Mucosa of descending colon (tissue), 3 donors: ENCODE results near the gene KRT38. TPM values are rescaled to one million over a fixed set of nuclear protein-coding genes. Genes with fewer than 3 reads are reported as not detected.
"Not testable (repeated sequence)": the region's sequence is repeated elsewhere in the genome, so short reads cannot be mapped to it uniquely, and the experiment has no call there.

Experiments used
- ATAC-seq: fragments of 200-7000 bp; cut with Tn5 transposase; one replicate; pipeline ENCODE4 v1.9.1; 2020; ENCODE audit warnings: mild to moderate bottlenecking, moderate library complexity
- DNase-seq, 3 donors: peaks; one replicate each; pipeline ENCODE4 v3.0.0-alpha.2; 2020
- H3K36me3 ChIP-seq: fragments of 200-600 bp; one replicate; pipeline ENCODE4 v1.8.0; 2021; ENCODE audit warnings: low read depth, mild to moderate bottlenecking
- H3K4me1 ChIP-seq: fragments of 200-600 bp; one replicate; pipeline ENCODE4 v1.8.0; 2021; ENCODE audit warnings: low read depth, mild to moderate bottlenecking
- H3K4me3 ChIP-seq: fragments of 200-600 bp; one replicate; pipeline ENCODE4 v1.8.0; 2021; ENCODE audit warnings: mild to moderate bottlenecking
- H3K9me3 ChIP-seq: fragments of 200-600 bp; one replicate; pipeline ENCODE4 v1.8.0; 2021; ENCODE audit warnings: mild to moderate bottlenecking
- intact Hi-C, 2 donors: fragments of 100-400 bp; cut with DNase I in 1 of 2; cut with micrococcal nuclease in 1 of 2; formaldehyde crosslinking; loops; one replicate each; pipeline versions ENCODE4 v1.11.0 to v1.11.1; 2022; cut with DNase I, micrococcal nuclease
- total RNA-seq, 3 donors: library from RNA; stranded (reverse); fragmentation: NEBNext Ultra II Directional in 2 of 3; extraction: Animal tissue kit (Norgen Biotek cat#: 25700) in 2 of 3; gene quantifications; one replicate each; pipeline versions ENCODE4 v1.2.1 to v1.2.4, GENCODE V29; 2021 to 2023
- TF ChIP-seq, protein P1 (sequence below): fragments of 200-600 bp; IDR thresholded peaks from one replicate; pipeline ENCODE4 v1.8.0; 2022; ENCODE audit warnings: antibody characterized with exemption, mild to moderate bottlenecking
- donor health status: DM: no; HTN: no; CAD: no; lungs with moderate emphysema.
- donor health status: DM: no; HTN: no; CAD: no.
- donor health status: DM: no; HTN: yes; CAD: no.

KRT38 gene
- total RNA-seq, 3 donors from 2014 or later, result not detected

DNA sequence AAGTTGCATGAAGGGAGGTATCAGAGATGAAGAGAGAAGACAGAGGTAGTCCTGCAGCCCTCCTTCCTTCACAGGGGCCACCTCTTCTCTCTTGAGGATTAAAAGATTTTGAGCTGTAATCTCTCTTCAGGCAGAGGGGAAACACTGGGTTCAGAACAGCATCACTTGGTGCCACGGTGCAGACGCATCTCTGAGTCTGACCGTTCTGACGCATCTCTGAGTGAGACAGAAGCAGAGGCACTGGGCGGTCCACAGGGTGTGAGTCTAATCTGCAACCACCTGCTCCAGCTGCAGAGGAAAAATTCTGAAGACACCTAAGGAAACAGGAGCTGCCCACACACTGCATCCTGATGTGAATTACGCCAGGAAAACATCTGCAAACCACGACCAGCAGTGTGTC, 11.1 kb downstream of the KRT38 start:
- no peaks in the 10 kb centered on the region for H3K9me3 ChIP-seq
- intact Hi-C loops, result no loop called here
- H3K4me1 ChIP-seq, result no peaks in the 10 kb centered on the region
- ATAC-seq (no peak), DNase-seq (no peak)
- TF ChIP-seq, protein P1, sequence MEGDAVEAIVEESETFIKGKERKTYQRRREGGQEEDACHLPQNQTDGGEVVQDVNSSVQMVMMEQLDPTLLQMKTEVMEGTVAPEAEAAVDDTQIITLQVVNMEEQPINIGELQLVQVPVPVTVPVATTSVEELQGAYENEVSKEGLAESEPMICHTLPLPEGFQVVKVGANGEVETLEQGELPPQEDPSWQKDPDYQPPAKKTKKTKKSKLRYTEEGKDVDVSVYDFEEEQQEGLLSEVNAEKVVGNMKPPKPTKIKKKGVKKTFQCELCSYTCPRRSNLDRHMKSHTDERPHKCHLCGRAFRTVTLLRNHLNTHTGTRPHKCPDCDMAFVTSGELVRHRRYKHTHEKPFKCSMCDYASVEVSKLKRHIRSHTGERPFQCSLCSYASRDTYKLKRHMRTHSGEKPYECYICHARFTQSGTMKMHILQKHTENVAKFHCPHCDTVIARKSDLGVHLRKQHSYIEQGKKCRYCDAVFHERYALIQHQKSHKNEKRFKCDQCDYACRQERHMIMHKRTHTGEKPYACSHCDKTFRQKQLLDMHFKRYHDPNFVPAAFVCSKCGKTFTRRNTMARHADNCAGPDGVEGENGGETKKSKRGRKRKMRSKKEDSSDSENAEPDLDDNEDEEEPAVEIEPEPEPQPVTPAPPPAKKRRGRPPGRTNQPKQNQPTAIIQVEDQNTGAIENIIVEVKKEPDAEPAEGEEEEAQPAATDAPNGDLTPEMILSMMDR, result no peak
- no peaks in the 10 kb centered on the region for H3K36me3 ChIP-seq
- H3K4me3 ChIP-seq, result no peak overlapping the region

DNA sequence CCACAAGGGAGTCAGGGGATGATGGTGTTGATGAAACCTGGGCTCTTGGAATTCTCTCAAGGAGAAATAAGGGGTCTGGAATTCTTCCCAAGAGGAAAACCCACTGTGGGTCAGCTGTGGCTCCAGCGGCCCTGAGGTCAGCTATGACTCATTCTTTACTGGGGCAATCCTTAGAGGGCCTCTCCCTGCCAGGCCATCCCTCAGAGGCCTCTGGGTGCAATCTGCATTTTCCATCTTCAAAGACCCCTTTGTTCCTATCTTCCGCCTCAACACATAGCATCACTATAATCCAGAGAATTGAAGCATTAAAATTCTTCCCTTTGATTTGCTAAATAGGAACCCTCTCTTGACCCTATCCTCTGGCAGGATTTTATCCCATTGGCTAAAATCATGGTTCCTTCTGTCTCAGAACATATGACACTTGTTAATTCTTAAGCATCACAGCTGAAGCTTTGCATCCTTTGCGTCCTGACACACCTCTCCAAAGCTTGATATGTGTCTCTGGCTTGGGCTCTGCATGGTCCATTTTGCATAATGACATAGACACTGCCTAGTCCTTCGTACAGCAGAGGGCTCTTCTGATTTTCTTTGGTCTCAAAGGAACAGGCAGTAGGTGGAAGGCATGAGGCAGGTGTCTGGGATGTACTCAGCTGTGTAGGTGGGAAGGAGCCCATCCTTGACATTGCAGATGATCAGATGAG, 12.0 kb downstream of the KRT38 start:
- Histone ChIP-seq H3K4me1 (no peaks in the 10 kb centered on the region), H3K9me3 (no peaks in the 10 kb centered on the region), H3K4me3 (no peak overlapping the region), H3K36me3 (no peaks in the 10 kb centered on the region)
- DNase-seq, result no peak
- intact Hi-C loops, result no loop called here
- TF ChIP-seq, protein P1, result no peak
- no peak for ATAC-seq

DNA sequence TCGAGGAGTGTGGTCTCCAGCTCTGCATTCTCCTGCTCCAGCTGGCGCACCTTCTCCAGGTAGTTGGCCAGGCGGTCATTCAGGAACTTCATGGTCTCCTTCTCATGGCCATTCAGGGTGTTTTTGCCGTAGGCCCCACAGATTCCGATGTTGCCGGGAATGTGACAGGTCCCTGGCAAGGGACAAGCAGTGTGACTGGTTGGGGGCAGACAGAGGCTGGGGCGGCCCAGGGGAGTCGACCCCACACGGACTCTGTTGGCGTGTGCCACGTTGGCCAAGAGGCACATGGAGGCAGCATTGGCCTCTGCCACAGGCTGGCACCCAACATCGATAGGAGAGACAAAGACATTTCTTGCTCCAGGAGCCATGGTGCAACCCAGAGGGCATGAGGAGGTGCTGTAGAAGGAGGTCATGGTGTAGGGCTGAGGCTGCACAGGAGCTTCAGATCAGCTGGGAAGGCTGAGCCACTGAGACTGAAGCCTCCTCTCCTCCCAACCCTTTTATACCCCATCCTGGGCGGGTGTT, 16.6 kb downstream of the KRT38 start, which contains the start of gene KRT37:
TSS of gene KRT37 (minus strand) at position 475 of the 525 bp plus-strand sequence. CDS start at position 413, 62 bp downstream.
- Histone ChIP-seq H3K9me3 (no peaks in the 10 kb centered on the region), H3K36me3 (no peaks in the 10 kb centered on the region), H3K4me1 (no peaks in the 10 kb centered on the region), H3K4me3 (no peak within 1 kb of the TSS)
- DNase-seq (no peak), ATAC-seq (no peak)
- TF ChIP-seq, protein P1, result no peak
- intact Hi-C loops, result no loop called here

DNA sequence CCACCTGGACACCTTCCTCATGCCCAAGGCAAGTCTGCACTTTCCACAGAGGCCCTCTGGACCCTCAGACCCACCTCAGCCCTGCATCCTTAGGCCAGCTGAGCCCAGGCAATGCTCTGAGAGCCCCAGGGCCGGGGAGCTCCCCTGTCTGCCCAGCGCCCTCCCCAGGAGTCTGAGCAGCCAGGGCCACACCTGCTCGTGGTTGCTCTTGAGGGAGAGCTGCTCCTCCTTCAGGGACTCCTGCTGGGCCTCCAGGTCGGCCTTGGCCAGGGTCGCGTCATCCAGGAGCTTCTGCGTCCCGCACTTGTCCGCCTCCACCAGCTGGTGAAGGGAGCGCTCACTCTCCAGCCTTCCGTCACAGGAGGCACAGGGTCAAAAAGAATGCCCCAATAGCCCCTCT, 18.2 kb downstream of the KRT38 start:
- DNase-seq, H3K4me3 ChIP-seq, H3K4me1 ChIP-seq, intact Hi-C loops, H3K9me3 ChIP-seq, ATAC-seq, H3K36me3 ChIP-seq: not testable (repeated sequence)

DNA sequence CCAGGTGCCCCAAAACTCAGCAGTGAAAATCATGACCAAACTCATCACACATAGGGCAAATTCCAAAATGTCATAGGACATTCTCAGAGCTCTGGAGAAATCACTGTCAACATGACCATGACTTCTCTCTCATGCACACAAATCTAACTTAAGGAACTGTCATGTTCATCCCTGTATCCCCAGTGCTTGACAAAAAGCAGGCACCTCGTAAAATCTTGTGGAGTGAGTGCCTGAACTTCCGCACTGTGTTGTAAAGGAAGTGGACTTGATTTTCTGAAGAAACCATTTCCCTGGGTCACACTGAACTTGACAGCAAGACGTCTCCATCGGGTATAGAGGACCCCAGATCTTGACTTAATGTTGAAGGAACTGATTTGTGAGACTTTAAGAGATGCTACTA, 19.2 kb downstream of the KRT38 start:
- no peak overlapping the region for H3K4me3 ChIP-seq
- H3K4me1 ChIP-seq, result no peaks in the 10 kb centered on the region
- DNase-seq (no peak), ATAC-seq (no peak)
- H3K36me3 ChIP-seq, result no peaks in the 10 kb centered on the region
- TF ChIP-seq, protein P1, result no peak
- H3K9me3 ChIP-seq, result no peaks in the 10 kb centered on the region
- intact Hi-C loops, result no loop called here

DNA sequence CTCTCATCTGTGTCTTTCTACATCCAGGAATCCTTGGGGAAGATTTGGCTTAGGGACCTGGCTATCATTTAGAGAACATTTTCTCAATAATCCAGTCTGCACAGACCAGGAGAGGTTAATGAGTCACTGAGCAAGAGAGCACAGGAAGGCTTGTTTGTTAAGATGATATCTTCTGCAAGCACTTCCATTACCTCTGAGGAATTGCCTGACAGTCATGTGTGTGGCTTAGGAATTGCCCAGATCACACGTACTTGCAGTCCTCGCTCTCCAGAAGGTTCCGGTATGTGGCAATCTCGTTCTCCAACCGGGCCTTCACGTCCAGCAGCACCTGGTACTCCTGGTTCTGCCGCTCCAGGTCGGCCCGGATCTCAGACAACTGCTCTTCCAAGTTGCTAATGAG, 19.7 kb downstream of the KRT38 start:
- no peak for ATAC-seq
- no peak for DNase-seq
- Histone ChIP-seq H3K4me1 (no peaks in the 10 kb centered on the region), H3K4me3 (no peak overlapping the region), H3K9me3 (no peaks in the 10 kb centered on the region), H3K36me3 (no peaks in the 10 kb centered on the region)
- TF ChIP-seq, protein P1, result no peak
- intact Hi-C loops, result no loop called here
